ENCODE data around the gene IKZF4.
A peak's percentile ranks its signal among the peaks of the same experiment; 100 is the strongest.
"Not testable (repeated sequence)": the region's sequence is repeated elsewhere in the genome, so short reads cannot be mapped to it uniquely, and the experiment has no call there.

Gene IKZF4

GRCh38 chr12:56040963-56041551, 20.2 kb downstream of the IKZF4 start:
- DNase-seq: peak; percentile 57

GRCh38 chr12:56041552-56042429, 20.9 kb downstream of the IKZF4 start, which contains the start of gene RPS26:
Gene RPS26 (plus strand): TSS chr12:56041918. CDS start chr12:56042167, 249 bp downstream.
- peak; percentile 100 for DNase-seq

GRCh38 chr12:56042430-56042813, 21.6 kb downstream of the IKZF4 start:
- peak; percentile 43 for DNase-seq

- no peak for DNase-seq
Measured at GRCh38 chr12:56042843-56043242, 22.0 kb downstream of the IKZF4 start.

- peak; percentile 30 for DNase-seq
Measured at GRCh38 chr12:56046027-56046780, 25.4 kb downstream of the IKZF4 start.

GRCh38 chr12:56053407-56053893, 32.6 kb downstream of the IKZF4 start:
- DNase-seq: no peak

GRCh38 chr12:56059964-56060363, 39.1 kb downstream of the IKZF4 start:
- DNase-seq: not testable (repeated sequence)

GRCh38 chr12:56061982-56062381, 41.1 kb downstream of the IKZF4 start:
- no peak for DNase-seq

GRCh38 chr12:56062996-56063395, 42.2 kb downstream of the IKZF4 start:
- no peak for DNase-seq

- DNase-seq: no peak
Measured at GRCh38 chr12:56071648-56072047, 50.8 kb downstream of the IKZF4 start.

- DNase-seq: no peak
Measured at GRCh38 chr12:56074396-56074795, 53.6 kb downstream of the IKZF4 start.

- not testable (repeated sequence) for DNase-seq
Measured at GRCh38 chr12:56077966-56078365, 57.1 kb downstream of the IKZF4 start.

GRCh38 chr12:56078427-56078826, 57.6 kb downstream of the IKZF4 start:
- no peak for DNase-seq

- DNase-seq: peak; percentile 94
Measured at GRCh38 chr12:56078931-56079722, 58.3 kb downstream of the IKZF4 start.

GRCh38 chr12:56079723-56080555, 59.1 kb downstream of the IKZF4 start, which contains the start of gene ERBB3:
Gene ERBB3 (plus strand): TSS chr12:56080165. CDS start chr12:56080301, 136 bp downstream.
- DNase-seq: peak; percentile 96

- peak; percentile 68 for DNase-seq
Measured at GRCh38 chr12:56080556-56081138, 59.8 kb downstream of the IKZF4 start.

GRCh38 chr12:56081393-56082347, 60.8 kb downstream of the IKZF4 start:
- peak; percentile 86 for DNase-seq

GRCh38 chr12:56082382-56082781, 61.5 kb downstream of the IKZF4 start:
- no peak for DNase-seq

GRCh38 chr12:56082967-56083366, 62.1 kb downstream of the IKZF4 start:
- DNase-seq: no peak

All from DMS53 (cell line).